Activated T-cell treated with anti-CD3 and anti-CD28 coated beads for 48 hours (primary cell): Measurements from ENCODE around the gene ANG.
"Not testable (repeated sequence)": the region's sequence is repeated elsewhere in the genome, so short reads cannot be mapped to it uniquely, and the experiment has no call there.

Source experiments
- DNase-seq: peaks from one replicate; pipeline ENCODE4 v3.0.0-alpha.2; 2020; ENCODE audit warnings: low read depth

ANG gene

DNA sequence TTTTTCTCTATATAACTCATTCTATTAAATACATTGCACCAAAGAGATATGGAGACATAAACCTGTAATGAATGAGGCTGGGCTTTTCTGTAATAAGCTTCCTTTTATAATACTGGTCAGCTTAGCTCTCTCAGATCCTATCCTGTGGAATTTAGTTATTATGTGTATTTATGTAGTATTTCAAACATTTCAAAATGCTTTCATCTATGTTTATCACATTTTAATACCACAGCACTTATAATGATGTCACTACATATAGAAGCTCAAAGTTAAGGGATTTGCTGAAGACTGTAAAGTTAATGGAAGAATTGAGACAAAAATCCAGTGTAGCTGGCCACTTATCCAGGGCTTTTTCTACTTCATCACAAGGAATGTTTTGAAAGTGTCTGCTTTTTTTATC is 11.4 kb downstream of the ANG start:
- DNase-seq, result no peak

- not testable (repeated sequence) for DNase-seq
These were observed 12.4 kb downstream of the ANG start for GRCh38 chr14:20700965-20701364.

- no peak for DNase-seq
These were observed 18.2 kb downstream of the ANG start for GRCh38 chr14:20706657-20707355.

DNA sequence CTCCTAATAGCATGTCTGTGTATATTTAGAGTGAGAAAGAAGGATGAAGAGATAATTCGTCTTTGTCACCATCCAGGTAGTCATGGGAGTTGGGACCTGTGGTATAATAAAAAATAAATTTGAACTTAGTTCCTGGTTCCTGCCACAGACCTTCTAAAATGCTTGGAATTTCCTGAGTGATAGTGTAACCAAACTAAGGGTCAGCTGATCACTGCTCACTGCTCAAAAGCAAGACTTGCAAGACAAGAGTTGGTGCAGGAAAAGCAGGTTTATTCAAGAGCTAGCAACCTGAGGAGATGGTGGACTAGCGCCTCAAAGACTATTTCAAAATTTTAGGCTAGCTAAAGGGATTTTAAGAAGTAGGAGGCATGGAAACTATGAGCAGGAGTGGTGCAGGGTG is 19.1 kb downstream of the ANG start:
- DNase-seq, result no peak

GRCh38 chr14:20711261-20711660 is 22.7 kb downstream of the ANG start:
- no peak for DNase-seq

DNA sequence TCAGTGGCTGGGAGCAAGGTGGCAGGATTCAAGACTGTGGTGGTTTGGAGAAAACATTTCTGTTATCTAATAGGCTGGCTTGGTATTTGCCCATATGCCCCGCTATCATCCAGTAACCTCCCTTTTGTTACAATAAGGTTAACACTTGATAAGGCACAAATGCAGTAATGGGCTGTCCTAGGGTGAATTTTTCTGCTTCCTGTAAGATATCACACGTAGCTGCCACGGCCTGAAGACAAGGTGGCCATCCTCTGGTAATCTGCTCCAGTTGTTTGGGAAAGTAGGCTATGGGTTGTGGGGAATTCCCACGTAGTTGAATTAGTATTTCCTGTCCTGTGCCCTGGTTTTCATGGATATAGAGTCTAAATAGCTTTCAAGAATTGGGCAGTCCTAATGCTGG is 23.1 kb downstream of the ANG start:
- no peak for DNase-seq

GRCh38 chr14:20712904-20713303 is 24.3 kb downstream of the ANG start:
- DNase-seq, result no peak

DNA sequence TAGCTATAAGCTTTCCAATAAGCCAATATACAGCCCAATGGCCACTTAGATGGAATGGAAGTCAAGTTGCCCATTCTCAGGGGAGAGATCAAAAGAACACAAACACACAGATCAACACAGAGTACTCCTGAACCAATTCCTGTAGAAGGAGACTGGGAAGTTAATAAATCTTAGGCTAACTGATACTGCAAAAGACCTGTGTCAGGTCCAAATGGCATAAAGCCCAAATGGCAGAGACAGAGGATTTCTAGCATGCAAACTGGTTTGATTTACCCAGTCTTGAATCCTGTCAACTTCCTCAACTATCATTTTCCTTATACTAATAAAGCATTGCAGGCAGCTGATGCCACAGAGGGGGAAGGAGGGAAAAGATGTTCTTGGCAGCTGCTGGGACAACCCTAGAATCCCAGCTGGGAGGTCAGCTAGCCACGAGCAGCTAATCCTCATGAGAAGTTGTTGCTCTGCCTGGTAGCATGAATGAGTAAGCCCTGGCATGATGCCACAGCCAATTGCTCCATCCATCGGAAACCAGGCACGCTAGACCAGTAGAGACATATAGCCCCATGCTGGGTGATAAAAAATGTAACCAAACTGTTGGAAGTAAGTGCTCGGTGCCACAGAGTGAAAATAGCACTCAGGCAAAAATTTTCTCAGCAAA is 26.2 kb downstream of the ANG start:
- DNase-seq, result no peak

- DNase-seq, result no peak
These were observed 31.2 kb downstream of the ANG start for GRCh38 chr14:20719777-20720176.

- DNase-seq, result no peak
These were observed 32.2 kb downstream of the ANG start for GRCh38 chr14:20720741-20721140.

GRCh38 chr14:20722016-20722415 is 33.5 kb downstream of the ANG start:
- DNase-seq, result no peak

GRCh38 chr14:20723488-20723887 is 34.9 kb downstream of the ANG start:
- DNase-seq, result no peak

DNA sequence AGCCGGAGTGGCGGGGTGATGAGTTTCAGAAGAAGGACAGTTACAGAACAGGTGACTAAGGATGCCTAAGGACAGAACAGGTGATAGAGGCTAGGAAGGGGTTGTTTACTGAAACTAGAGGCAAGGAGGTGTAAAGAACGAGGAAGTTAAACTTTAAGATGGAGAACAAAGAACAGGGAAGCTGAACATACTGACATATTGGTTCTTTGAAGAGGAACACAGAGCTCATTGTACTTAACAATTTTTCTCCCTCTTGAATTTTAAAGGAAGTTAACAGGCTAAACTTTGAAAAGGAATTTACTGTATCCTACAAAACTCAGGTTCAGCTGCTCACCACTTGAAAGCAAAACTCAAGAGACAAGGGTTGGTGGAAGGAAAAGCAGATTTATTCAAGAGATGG is 37.6 kb downstream of the ANG start:
- not testable (repeated sequence) for DNase-seq

GRCh38 chr14:20726531-20726930 is 38.0 kb downstream of the ANG start:
- DNase-seq, result no peak

GRCh38 chr14:20730891-20731290 is 42.3 kb downstream of the ANG start:
- no peak for DNase-seq

- no peak for DNase-seq
These were observed 43.9 kb downstream of the ANG start for GRCh38 chr14:20732477-20732876.

- DNase-seq, result no peak
These were observed 44.5 kb downstream of the ANG start for GRCh38 chr14:20732979-20733635.

GRCh38 chr14:20733684-20734429 is 45.3 kb downstream of the ANG start:
- DNase-seq, result no peak

DNA sequence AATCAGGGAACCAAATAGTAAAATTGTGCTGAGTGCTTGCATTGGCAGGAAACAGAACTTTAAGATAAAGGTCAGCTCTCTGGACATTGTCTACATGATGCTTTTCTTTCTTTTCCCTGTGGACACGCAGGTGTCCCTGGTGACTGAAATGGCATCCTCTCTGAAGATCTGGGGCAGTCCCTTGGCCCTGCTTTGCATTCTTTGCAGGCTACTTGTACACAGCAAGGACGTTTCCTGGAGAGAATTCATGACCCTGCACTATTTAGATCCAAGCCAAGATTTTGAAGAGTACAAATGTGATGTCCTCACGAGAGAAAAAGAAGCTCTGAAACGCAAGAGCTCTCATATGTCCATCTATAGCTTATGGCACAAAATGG is 45.9 kb downstream of the ANG start:
- DNase-seq, result no peak

DNA sequence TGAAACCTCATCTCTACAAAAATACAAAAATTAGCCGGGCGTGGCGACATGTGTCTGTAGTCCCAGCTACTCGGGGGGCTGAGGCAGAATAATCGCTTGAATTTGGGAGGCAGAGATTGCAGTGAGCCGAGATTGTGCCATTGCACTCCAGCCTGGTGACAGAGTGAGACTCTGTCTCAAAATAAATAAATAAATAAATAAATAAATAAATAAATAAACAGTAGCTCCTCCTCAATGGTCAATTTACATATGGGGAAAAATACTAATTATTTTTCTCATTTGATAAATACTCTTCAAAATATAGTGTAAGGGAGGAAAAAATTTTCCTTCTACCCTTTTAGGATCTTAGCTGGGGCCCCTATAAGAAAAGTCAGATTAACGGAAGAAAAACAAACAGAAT is 49.7 kb downstream of the ANG start:
- DNase-seq, result not testable (repeated sequence)

DNA sequence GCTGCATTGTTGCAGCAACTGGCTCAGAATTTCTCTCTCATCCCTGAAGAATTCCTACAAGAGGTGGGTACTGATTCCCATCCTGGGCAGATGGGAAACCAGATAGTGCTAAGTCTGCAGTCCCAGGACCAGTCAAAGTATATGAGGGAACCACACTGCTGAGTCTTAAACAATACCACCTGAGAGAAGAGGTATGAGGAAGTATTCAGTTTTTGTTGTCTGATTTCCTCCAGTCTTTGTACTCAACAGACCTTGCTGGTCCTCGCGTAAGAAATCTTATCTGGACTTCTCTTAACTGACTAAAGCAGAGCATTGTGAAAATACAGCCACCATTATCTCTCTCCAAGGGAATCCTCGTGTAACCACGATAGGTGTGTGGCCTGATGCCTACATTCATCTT is 53.6 kb downstream of the ANG start:
- no peak for DNase-seq

DNA sequence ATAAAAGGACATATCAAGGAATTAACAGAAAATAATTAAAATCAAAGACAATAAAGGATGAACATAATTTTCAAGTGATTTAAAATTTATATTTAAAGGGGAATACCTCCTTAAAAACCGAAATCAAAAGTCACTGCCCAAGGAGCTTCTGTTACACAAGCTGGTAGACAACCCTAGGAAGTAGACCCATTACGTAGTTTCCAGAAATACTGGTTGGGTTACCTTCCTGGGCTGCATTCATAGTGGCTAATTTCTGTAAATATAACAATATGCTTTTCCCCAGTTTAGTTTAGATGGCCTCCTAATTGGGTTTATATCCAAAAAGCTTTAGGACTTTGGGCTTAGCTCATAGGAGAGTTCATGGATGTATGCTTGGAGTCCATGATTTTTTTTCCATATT is 55.0 kb downstream of the ANG start:
- DNase-seq, result no peak
